Measurements from ENCODE around the gene CDS2. TPM values are rescaled to one million over a fixed set of nuclear protein-coding genes. Genes with fewer than 3 reads are reported as not detected.

The CDS2 gene
- polyA plus RNA-seq, 1 donor from 2014 or later = 66.7 TPM

GRCh38 chr20:5114403-5114802 is 12.4 kb upstream of the CDS2 start:
- no peaks in the 10 kb centered on the region for H3K9me2 ChIP-seq (ENCODE audit: insufficient read depth, low read length)
- H3K27ac ChIP-seq (ENCODE audit: low read length) = no peak overlapping the region
- H3K9me3 ChIP-seq (ENCODE audit: low read length) = no peaks in the 10 kb centered on the region
- H3K36me3 ChIP-seq (ENCODE audit: insufficient read depth, low read length) = no peaks in the 10 kb centered on the region
- TF ChIP-seq EP300 (conservative IDR thresholded peaks at IDR 0.05; ENCODE audit: poor library complexity, severe bottlenecking) (no peak), REST (IDR thresholded peaks at IDR 0.05; ENCODE audit: borderline replicate concordance) (no peak), SMC3 (conservative IDR thresholded peaks at IDR 0.05; ENCODE audit: poor library complexity) (no peak), POLR2AphosphoS5 (IDR thresholded peaks at IDR 0.05) (no peak), EZH2 (IDR thresholded peaks at IDR 0.05; ENCODE audit: borderline replicate concordance, insufficient read depth, low read length, poor library complexity, severe bottlenecking) (no peak), MXI1 (conservative IDR thresholded peaks at IDR 0.05; ENCODE audit: poor library complexity, severe bottlenecking) (no peak)
- H3K27me3 ChIP-seq (ENCODE audit: insufficient read depth, low read depth, low read length) = no peaks in the 10 kb centered on the region
- no peak overlapping the region for H2AFZ ChIP-seq (ENCODE audit: low read depth, low read length)
- H3K4me3 ChIP-seq (ENCODE audit: low read length) = no peak overlapping the region
- peaks cover 44% of the 10 kb centered on the region for H3K79me2 ChIP-seq (replicated peaks; ENCODE audit: insufficient read depth, low read length)
- H3K9ac ChIP-seq (ENCODE audit: low read length) = no peak overlapping the region
- peaks cover 9% of the 10 kb centered on the region for H4K20me1 ChIP-seq (ENCODE audit: insufficient read depth)
- no peak overlapping the region for H3K4me2 ChIP-seq (ENCODE audit: low read length)
- no peaks in the 10 kb centered on the region for H3F3A ChIP-seq (ENCODE audit: insufficient read depth, low read length, poor library complexity, severe bottlenecking)

GRCh38 chr20:5116875-5117274 is 9.9 kb upstream of the CDS2 start:
- H3K79me2 ChIP-seq (replicated peaks; ENCODE audit: insufficient read depth, low read length) = peaks cover 38% of the 10 kb centered on the region
- H3K9me2 ChIP-seq (ENCODE audit: insufficient read depth, low read length) = no peaks in the 10 kb centered on the region
- no peaks in the 10 kb centered on the region for H3K27me3 ChIP-seq (ENCODE audit: insufficient read depth, low read depth, low read length)
- no peak overlapping the region for H3K9ac ChIP-seq (ENCODE audit: low read length)
- no peak overlapping the region for H3K4me3 ChIP-seq (ENCODE audit: low read length)
- TF ChIP-seq RAD21 (conservative IDR thresholded peaks at IDR 0.05) (no peak), POLR2AphosphoS5 (IDR thresholded peaks at IDR 0.05) (no peak), SMC3 (conservative IDR thresholded peaks at IDR 0.05; ENCODE audit: poor library complexity) (no peak), MXI1 (conservative IDR thresholded peaks at IDR 0.05; ENCODE audit: poor library complexity, severe bottlenecking) (no peak), EZH2 (IDR thresholded peaks at IDR 0.05; ENCODE audit: borderline replicate concordance, insufficient read depth, low read length, poor library complexity, severe bottlenecking) (no peak), REST (IDR thresholded peaks at IDR 0.05; ENCODE audit: borderline replicate concordance) (no peak), EP300 (conservative IDR thresholded peaks at IDR 0.05; ENCODE audit: poor library complexity, severe bottlenecking) (no peak), TAF1 (IDR thresholded peaks at IDR 0.05; ENCODE audit: low read depth) (no peak)
- TF ChIP-seq, protein P1, sequence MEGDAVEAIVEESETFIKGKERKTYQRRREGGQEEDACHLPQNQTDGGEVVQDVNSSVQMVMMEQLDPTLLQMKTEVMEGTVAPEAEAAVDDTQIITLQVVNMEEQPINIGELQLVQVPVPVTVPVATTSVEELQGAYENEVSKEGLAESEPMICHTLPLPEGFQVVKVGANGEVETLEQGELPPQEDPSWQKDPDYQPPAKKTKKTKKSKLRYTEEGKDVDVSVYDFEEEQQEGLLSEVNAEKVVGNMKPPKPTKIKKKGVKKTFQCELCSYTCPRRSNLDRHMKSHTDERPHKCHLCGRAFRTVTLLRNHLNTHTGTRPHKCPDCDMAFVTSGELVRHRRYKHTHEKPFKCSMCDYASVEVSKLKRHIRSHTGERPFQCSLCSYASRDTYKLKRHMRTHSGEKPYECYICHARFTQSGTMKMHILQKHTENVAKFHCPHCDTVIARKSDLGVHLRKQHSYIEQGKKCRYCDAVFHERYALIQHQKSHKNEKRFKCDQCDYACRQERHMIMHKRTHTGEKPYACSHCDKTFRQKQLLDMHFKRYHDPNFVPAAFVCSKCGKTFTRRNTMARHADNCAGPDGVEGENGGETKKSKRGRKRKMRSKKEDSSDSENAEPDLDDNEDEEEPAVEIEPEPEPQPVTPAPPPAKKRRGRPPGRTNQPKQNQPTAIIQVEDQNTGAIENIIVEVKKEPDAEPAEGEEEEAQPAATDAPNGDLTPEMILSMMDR (IDR thresholded peaks at IDR 0.05; ENCODE audit: poor library complexity, severe bottlenecking) = no peak
- H2AFZ ChIP-seq (ENCODE audit: low read depth, low read length) = no peak overlapping the region
- H3K36me3 ChIP-seq (ENCODE audit: insufficient read depth, low read length) = no peaks in the 10 kb centered on the region
- peaks cover 9% of the 10 kb centered on the region for H4K20me1 ChIP-seq (ENCODE audit: insufficient read depth)
- H3K27ac ChIP-seq (ENCODE audit: low read length) = no peak overlapping the region
- no peaks in the 10 kb centered on the region for H3F3A ChIP-seq (ENCODE audit: insufficient read depth, low read length, poor library complexity, severe bottlenecking)
- H3K4me2 ChIP-seq (ENCODE audit: low read length) = no peak overlapping the region
- no peaks in the 10 kb centered on the region for H3K9me3 ChIP-seq (ENCODE audit: low read length)
